OCI-M1 (cell line): ENCODE results near the gene PLG.
"Not testable (repeated sequence)": the region's sequence is repeated elsewhere in the genome, so short reads cannot be mapped to it uniquely, and the experiment has no call there.

Experiments used
- DNase-seq: peaks from one replicate; lab custom pipeline; 2025; lab: John Stamatoyannopoulos, UW

PLG gene

DNA sequence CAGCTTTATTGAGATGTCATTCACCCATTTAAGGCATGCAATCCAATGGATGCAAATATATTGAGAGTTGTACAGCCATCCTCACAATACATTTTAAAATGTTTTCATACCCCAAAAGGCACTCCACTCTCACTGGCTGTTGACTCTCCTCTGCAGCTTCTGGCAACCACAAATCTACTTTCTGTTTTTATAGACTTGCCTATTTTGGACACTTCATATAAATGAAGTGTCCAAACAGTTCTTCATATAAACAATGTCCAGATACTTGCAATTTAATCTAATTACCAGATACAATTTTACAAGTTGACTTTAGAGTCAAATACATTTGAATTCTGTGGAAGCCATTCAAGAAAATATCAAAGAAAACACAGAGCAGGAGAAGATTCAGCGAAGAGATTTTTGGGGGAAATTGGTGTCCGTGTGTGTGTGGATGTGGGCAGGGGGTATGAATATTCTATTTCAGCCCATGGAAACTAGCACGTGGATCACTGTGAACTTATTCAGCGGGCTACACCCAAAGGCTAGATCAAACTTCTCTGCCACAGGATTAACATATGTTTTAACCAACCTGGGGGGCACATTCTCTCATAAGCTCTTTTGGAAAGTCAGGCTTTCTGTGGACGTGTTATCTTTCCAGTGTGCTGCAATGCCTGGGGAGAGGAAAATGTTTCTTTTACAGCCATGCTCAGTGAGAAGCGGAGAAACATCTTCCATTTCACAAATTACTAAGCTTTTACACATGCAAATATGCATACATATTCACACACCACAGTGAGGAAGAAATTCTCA lies 73.9 kb downstream of the PLG start:
- DNase-seq = no peak

DNA sequence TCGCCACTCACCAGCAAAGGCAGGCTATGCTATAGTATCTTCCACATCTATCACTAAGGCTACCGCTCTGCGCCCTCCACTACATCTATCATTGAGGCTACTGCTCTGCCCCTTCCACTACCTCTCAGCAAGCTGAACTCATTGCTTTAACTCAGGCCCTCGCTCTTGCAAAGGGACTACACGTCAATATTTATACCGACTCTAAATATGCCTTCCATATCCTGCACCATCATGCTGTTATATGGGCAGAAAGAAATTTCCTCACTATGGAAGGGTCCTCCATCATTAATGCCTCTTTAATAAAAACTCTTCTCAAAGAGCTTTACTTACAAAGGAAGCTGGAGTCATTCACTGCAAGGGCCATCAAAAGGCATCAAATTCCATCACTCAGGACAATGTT lies 77.1 kb downstream of the PLG start:
- DNase-seq = not testable (repeated sequence)

DNA sequence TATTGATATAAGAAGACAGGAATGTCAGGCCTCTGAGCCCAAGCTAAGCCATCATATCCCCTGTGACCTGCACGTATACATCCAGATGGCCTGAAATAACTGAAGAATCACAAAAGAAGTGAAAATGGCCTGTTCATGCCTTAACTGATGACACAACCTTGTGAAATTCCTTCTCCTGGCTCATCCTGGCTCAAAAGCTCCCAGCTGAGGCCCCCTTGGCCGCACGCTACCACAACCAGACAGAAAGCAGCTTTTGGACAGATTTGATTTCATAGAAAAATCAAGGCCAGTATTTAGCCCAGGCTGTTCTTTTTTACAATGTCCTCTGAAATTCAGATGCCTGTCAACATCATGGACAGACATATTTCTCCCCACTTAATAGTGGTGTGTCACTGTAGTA lies 78.6 kb downstream of the PLG start:
- DNase-seq = not testable (repeated sequence)

DNA sequence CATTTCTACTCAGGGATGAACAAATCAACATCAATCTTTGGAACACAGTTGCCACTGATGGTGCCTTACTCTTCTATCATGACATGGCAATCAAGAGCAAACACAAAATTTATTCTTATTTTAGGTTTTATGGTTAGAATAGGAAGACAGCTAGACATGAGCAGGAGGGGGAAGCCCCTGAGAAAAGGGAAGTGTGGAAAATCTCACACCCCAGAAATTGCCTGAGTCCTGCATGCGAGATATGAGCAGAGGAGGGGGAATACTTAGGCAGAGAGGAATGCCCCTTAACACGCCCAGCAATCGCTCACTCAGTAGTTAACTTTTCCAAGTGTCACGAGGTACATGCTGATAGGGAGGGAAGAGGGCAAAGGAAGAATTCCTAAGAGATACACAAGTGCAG lies 79.3 kb downstream of the PLG start:
- DNase-seq = no peak

DNA sequence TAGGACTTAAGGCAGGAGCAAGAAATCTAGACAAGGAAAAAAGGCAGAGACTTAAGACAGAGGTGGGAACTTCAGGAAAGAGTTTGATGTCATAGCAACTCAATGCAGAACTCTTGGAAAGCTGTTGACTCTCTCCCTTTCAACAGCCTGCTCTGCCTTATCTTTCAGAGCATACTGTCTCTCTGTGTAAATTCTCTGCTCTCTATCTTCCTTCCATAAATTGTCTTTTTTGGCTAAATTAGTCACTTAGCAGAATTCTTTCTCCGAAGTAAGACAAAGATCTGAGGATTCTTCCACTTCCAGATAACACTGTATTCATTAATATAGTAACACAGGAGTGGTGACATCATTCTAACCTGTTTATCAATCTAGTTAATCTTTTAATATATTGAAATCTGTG lies 80.2 kb downstream of the PLG start:
- no peak for DNase-seq

- DNase-seq = no peak
Measured at GRCh38 chr6:160783741-160784140, 81.7 kb downstream of the PLG start.

- DNase-seq = not testable (repeated sequence)
Measured at GRCh38 chr6:160788126-160788525, 86.1 kb downstream of the PLG start.

- no peak for DNase-seq
Measured at GRCh38 chr6:160788806-160789205, 86.8 kb downstream of the PLG start.

DNA sequence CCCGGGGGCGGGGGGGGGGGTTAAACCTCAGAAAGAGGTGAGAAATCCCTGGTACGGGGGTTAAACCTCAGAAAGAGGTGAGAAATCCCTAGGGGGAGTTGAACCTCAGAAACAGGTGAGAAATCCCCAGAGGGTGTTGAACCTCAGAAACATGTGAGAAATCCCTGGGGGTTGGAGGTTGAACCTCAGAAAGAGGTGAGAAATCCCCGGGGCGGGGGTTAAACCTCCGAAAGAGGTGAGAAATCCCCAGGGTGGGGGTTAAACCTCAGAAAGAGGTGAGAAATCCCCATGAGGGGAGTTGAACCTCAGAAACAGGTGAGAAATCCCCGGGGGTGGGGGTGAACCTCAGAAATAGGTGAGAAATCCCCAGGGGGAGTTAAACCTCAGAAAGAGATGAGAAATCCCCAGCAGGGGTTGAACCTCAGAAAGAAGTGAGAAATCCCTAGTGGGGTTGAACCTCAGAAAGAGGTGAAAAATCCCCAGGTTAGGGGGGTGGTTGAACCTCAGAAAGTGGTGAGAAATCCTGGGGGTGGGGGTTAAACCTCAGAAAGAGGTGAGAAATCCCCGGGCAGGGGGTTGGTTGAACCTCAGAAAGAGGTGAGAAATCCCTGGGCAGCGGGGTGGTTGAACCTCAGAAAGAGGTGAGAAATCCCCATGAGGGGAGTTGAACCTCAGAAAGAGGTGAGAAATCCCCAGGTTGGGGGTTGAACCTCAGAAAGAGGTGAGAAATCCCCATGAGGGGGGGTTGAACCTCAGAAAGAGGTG lies 87.4 kb downstream of the PLG start:
- DNase-seq = no peak

DNA sequence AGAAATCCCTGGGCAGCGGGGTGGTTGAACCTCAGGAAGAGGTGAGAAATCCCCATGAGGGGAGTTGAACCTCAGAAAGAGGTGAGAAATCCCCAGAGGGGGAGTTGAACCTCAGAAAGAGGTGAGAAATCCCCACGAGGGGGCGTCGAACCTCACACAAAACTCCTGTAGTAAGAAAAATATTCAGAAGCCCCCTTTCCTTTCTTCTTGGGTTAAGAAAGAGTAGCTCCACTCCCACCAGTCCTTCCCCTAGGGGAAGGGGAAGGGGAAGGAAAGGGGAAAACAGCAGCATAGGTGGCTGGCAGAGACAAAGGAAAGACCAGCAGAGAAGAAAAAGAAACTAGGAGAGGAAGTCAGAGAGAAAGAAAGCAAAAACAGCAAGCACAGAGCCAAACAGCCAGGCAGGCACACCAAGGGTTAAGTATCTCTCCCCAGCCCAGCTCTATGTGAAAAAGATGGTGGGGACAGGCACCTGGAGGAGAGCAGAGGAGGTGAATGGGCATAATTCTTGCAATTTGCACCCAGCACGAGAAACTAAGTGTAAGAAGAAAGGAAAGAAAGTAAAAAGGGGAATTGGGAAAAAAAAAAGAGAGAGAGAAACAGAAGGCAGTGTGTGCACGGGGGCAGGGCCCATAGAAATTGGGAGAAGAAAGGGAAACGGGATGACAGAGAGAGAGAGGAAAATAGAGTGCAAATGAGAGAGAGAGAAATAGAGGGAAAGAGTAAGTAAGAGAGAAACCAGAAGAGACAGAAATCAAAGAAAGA lies 88.2 kb downstream of the PLG start:
- peak; percentile 59 for DNase-seq

DNA sequence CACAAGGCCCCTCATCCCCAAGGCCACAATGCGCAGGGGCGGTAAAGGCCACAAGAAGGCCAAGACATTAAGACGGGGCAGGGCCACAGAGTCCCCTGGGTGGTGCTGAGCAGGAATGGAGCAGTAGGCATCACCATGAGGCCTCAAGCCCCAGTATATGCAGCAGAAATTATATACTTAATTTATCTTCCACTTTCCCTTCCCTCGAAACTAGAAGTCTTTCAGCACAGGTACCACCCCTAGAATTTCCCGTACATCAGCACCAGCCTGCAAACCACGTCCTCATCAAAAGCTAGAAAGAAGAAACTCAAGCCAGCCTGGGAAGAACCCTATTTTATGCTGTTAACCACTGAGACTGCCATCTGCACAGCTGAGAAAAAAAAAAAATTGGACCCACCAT lies 89.4 kb downstream of the PLG start:
- DNase-seq = no peak

DNA sequence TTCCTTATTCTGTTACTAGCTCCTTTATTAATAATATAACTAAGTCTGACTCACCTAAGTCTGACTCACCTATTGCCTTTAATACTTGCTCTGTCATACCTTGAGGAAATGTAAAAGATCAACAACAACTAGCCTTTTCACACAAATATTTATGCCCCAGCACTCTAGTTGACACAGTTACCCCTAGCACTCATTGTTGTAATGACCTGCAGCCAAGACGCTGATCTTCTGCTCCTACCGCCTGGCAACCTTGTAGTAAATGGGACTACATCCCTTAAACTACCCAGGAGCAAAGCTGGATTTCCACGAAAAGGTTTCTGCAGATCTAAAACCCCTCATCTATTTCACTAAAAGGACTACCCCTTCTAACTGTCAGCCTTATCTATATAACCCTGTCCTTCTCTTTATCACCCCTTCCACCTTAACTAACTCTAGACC lies 90.0 kb downstream of the PLG start:
- DNase-seq = no peak

DNA sequence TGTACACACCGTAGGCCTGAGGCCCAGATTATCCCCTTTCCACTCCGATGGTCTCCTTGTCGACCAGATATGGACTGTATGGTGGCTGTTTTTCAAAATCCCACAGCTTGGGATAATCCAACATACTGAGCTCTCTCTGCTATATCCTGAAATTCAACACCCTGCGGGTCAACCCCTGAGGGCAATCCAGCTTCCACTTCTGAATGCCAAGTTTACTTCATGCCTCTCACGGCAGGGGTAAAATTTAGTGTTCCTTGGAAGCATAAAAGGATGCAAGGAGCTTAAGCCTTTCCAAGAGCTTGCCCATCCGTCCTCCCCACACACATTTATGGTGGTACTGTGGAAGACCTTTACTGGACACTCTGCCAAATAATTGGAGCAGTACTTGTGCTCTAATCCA lies 90.7 kb downstream of the PLG start:
- DNase-seq = no peak

DNA sequence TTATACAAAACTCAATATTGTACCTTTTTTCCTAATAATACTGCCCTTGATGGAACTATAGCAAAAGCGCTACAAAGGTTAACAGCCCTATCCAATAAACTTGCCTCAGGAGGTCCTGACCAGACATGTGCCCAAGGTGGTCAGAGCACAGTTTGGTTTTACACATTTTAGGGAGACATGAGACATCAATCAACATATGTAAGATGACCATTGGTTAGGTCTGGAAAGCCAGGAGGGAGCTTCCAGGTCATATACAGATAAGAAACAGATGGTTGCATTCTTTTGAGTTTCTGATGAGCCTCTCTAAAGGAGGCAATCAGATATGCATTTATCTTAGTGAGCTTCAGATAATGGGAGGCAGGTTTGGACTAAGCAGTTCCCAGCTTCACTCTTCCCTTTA lies 91.6 kb downstream of the PLG start:
- no peak for DNase-seq

GRCh38 chr6:160795721-160796120 lies 93.7 kb downstream of the PLG start:
- DNase-seq = no peak

GRCh38 chr6:160798625-160799024 lies 96.6 kb downstream of the PLG start:
- DNase-seq = peak; percentile 18

DNA sequence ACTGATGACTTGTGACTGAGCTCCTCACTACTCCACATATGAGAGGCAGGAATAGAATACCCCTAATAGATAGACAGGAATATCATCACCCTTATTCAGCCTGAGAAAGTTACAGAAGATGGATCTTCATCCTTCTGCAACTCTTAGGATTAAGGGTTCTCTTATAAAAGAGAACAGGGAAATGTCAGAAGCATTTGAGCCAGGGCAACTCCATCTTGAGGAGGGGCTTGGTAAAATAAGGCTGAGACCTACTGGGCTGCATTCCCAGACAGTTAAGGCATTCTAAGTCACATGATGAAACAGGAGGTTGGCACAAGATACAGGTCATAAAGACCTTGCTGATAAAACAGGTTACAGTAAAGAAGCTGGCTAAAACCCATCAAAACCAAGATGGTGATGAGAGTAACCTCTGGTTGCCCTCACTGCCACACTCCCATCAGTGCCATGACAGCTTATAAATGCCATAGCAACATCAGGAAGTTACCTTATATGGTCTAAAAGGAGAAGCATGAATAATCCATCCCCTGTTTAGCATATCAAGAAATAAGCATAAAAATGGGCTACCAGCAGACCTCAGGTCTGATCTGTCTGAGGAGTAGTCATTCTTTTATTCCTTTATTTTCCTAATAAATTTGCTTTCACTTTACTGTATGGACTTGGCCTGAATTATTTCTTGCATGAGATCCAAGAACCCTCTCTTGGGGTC lies 97.9 kb downstream of the PLG start:
- no peak for DNase-seq

DNA sequence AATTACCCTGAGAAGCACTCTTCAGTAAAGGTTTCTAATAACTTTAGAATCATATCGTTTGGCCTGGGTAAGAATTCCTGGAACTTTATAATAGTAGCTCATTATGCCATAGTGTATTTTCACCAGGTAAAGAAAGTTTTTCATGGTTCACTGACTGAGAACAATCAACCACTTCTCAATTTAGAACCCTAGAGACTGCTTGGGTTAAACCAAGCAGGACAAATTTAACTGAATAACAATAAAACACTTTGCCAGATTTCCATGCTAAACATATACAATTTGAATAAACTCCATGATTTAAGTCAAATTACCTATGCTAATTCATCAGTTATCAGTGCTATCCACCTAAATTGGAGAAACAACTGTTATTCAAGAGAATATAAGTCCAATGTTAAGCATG lies 99.4 kb downstream of the PLG start:
- no peak for DNase-seq

- not testable (repeated sequence) for DNase-seq
Measured at GRCh38 chr6:160802049-160802448, 100.0 kb downstream of the PLG start.
